Glutamatergic neuron (in vitro differentiated cells): ENCODE results near the gene UQCRC1. TPM values are rescaled to one million over a fixed set of nuclear protein-coding genes. Genes with fewer than 3 reads are reported as not detected.

Experiments
- DNase-seq: peaks from one replicate; pipeline ENCODE4 v3.0.0; 2022
- H3K27ac Mint-ChIP-seq: one replicate; pipeline ENCODE4 v1.8.0; 2020; ENCODE audit warnings: mild to moderate bottlenecking, mixed read lengths, inconsistent platforms; ENCODE audit not compliant: unreplicated experiment
- H3K27me3 Mint-ChIP-seq: one replicate; pipeline ENCODE4 v1.8.0; 2020; ENCODE audit warnings: mild to moderate bottlenecking, moderate library complexity, mixed read lengths, inconsistent platforms; ENCODE audit not compliant: unreplicated experiment
- H3K36me3 Mint-ChIP-seq: one replicate; pipeline ENCODE4 v1.8.0; 2020; ENCODE audit warnings: mild to moderate bottlenecking, mixed read lengths, inconsistent platforms; ENCODE audit not compliant: unreplicated experiment
- H3K4me1 Mint-ChIP-seq: one replicate; pipeline ENCODE4 v1.8.0; 2020; ENCODE audit warnings: mild to moderate bottlenecking, low read depth, mixed read lengths, inconsistent platforms; ENCODE audit not compliant: unreplicated experiment
- H3K4me3 Mint-ChIP-seq: one replicate; pipeline ENCODE4 v1.8.0; 2020; ENCODE audit warnings: mild to moderate bottlenecking, mixed read lengths, inconsistent platforms; ENCODE audit not compliant: unreplicated experiment
- H3K9me3 Mint-ChIP-seq: one replicate; pipeline ENCODE4 v1.8.0; 2020; ENCODE audit warnings: mild to moderate bottlenecking, moderate library complexity, mixed read lengths, inconsistent platforms; ENCODE audit not compliant: unreplicated experiment
- total RNA-seq: library from RNA; stranded (reverse); fragmentation: NEBNext Ultra II Directional; extraction: Animal tissue kit (Norgen Biotek cat#: 25700); gene quantifications from one replicate; pipeline ENCODE4 v1.2.1, GENCODE V29; 2021; ENCODE audit not compliant: unreplicated experiment
- TF ChIP-seq, protein P1 (sequence below): fragments of 200-600 bp; sonication (generic); IDR thresholded peaks from one replicate; pipeline ENCODE4 v1.5.0; 2021; ENCODE audit not compliant: partially characterized antibody, unreplicated experiment

UQCRC1 gene
- total RNA-seq, 1 donor from 2014 or later = 242 TPM

DNA sequence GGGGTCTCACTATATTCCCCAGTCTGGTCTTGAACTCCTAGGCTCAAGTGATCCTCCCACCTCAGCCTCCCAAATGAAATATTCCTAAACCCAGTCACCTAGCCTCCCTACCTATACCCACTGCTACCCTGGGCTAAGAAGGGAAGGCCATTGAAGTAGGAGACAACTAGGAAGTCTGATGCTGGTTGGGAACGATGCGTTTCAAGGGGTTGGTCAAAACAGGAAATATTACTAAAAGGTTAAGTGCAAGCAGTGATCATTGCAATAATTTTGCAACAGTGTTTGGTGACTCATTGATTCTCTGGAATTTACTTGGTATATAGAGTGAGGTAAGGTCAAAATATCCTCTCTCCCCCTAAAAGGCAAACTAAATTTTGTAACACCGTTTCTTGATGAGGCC, 4.6 kb upstream of the UQCRC1 start:
- Mint-ChIP-seq H3K27ac (no peak overlapping the region), H3K27me3 (no peaks in the 10 kb centered on the region), H3K4me3 (no peak overlapping the region), H3K4me1 (no peaks in the 10 kb centered on the region), H3K9me3 (peaks cover 6% of the 10 kb centered on the region), H3K36me3 (peaks cover 8% of the 10 kb centered on the region)
- DNase-seq = no peak
- TF ChIP-seq, protein P1, sequence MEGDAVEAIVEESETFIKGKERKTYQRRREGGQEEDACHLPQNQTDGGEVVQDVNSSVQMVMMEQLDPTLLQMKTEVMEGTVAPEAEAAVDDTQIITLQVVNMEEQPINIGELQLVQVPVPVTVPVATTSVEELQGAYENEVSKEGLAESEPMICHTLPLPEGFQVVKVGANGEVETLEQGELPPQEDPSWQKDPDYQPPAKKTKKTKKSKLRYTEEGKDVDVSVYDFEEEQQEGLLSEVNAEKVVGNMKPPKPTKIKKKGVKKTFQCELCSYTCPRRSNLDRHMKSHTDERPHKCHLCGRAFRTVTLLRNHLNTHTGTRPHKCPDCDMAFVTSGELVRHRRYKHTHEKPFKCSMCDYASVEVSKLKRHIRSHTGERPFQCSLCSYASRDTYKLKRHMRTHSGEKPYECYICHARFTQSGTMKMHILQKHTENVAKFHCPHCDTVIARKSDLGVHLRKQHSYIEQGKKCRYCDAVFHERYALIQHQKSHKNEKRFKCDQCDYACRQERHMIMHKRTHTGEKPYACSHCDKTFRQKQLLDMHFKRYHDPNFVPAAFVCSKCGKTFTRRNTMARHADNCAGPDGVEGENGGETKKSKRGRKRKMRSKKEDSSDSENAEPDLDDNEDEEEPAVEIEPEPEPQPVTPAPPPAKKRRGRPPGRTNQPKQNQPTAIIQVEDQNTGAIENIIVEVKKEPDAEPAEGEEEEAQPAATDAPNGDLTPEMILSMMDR = no peak

DNA sequence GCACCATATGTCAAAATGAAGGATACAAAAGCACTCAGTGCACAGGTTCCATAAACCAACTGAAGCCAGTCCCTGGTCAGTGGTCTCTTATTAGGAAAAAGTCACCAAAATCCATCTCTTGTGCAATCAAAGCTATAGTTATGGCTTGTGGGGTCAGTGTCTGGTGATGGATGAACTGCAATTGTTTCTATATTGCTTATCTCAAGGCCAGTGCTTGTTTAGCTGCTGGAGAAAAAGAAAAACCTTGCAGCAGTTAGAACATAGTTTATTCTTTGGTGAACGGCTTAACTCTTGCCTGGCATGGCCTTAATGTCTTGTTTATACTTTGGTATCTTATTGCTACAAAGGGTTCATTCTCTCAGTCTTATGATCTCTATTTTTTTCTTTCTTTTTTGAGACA, 2.9 kb upstream of the UQCRC1 start:
- no peak for DNase-seq
- Mint-ChIP-seq H3K4me3 (no peak overlapping the region), H3K27ac (no peak overlapping the region), H3K9me3 (peaks cover 2% of the 10 kb centered on the region), H3K4me1 (peaks cover 7% of the 10 kb centered on the region), H3K27me3 (no peaks in the 10 kb centered on the region), H3K36me3 (peaks cover 7% of the 10 kb centered on the region)
- TF ChIP-seq, protein P1 = no peak

DNA sequence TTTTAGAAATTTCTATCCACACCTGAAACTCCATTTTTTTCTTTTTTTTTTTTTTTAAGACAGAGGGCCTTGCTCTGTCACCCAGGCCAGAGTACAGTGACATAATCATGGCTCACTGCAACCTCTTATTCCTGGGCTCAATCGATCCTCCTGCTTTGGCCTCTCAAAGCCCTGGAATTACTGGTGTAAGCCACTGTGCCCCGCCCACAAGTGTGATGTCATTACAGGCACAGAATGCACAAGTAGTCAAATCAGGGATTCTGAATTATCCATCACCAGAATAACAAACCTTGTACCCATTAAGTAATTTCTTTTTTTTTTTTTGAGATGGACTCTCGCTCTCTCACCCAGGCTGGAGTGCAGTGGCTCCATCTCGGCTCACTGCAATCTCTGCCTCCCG, 1.9 kb downstream of the UQCRC1 start:
- H3K9me3 Mint-ChIP-seq = no peaks in the 10 kb centered on the region
- no peak overlapping the region for H3K4me3 Mint-ChIP-seq
- peaks cover 5% of the 10 kb centered on the region for H3K27me3 Mint-ChIP-seq
- DNase-seq = no peak
- H3K36me3 Mint-ChIP-seq = peaks cover 4% of the 10 kb centered on the region
- TF ChIP-seq, protein P1 = no peak
- no peak overlapping the region for H3K27ac Mint-ChIP-seq
- peaks cover 7% of the 10 kb centered on the region for H3K4me1 Mint-ChIP-seq

DNA sequence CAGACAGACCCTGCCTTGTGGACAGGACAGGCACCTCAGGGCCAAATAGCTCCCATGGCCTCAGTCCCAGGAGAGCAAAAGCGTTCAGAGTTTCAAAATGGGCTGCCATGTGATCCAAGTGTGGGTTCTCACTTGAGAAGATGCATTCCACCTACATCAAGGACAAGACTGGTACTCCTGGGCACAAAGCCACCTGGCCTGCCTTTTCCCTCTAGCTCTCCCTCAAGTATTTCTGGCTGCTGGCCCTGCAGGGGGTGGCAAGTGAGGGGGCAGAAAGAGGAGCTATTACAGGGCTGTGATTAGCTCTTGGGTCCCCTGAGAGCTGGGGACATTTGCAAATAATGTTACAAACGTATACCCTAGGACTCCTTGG, 7.8 kb downstream of the UQCRC1 start:
- DNase-seq = no peak
- H3K36me3 Mint-ChIP-seq = peaks cover 5% of the 10 kb centered on the region

More for the DNA sequence above, 7.8 kb downstream of the UQCRC1 start:
- Mint-ChIP-seq H3K27me3 (peaks cover 10% of the 10 kb centered on the region), H3K4me1 (peaks cover 5% of the 10 kb centered on the region), H3K4me3 (no peak overlapping the region), H3K27ac (no peak overlapping the region), H3K9me3 (peaks cover 11% of the 10 kb centered on the region)
- TF ChIP-seq, protein P1 = no peak
